Measurements from ENCODE around the gene RNF43.

The RNF43 gene

DNA sequence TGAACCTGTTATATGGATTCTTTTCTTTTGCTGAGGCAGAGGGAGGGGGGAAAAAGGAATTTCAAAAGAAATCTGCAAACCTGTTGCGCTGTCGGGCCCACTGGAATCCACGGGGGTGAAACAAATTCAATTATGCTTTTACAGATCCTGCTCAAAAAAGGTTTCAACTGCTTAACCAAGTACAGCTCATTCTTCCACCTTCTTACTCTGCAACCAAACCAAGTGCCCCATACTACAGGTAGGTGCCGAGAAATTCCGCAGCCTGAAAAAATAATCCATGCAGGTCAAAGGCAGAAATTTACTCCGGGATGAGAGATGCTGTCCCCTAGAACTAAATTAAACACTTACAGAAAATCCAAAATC lies 416 bp downstream of the RNF43 start:
- Histone ChIP-seq H3K27me3 (replicated peaks; ENCODE audit: control insufficient read depth, insufficient read depth, low read length) (peaks cover 12% of the 10 kb centered on the region), H3K9ac (ENCODE audit: low read length) (peak overlapping the region; percentile 30), H3K9me3 (ENCODE audit: control insufficient read depth, low read length) (no peaks in the 10 kb centered on the region), H3K4me3 (ENCODE audit: low read length) (no peak overlapping the region), H3K36me3 (ENCODE audit: control insufficient read depth, insufficient read depth, low read length, severe bottlenecking) (no peaks in the 10 kb centered on the region), H3K4me1 (ENCODE audit: control insufficient read depth, insufficient read depth, low read length) (peaks cover 2% of the 10 kb centered on the region)
- DNase-seq (ENCODE audit: low read depth): no peak

DNA sequence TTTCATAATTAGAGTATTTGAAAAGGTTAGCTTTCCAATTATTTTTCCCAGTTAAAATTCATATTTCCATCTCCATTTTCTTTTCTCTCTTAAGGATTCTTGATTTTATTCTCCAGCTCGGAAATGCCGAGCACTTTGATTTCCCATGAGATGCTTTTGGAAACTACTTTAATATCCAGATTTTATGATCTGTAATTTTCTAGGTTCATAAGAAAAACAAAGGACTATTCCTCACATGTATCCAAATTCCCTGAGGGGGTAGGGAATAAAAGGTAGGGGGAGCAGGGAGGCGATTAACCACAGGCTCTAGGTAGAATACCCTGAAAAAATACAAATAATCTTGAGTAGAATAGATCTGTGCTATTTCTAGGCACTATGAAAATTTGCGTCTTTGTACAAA lies 938 bp downstream of the RNF43 start:
- Histone ChIP-seq H3K9me3 (ENCODE audit: control insufficient read depth, low read length) (no peaks in the 10 kb centered on the region), H3K9ac (ENCODE audit: low read length) (no peak overlapping the region), H3K36me3 (ENCODE audit: control insufficient read depth, insufficient read depth, low read length, severe bottlenecking) (no peaks in the 10 kb centered on the region), H3K4me3 (ENCODE audit: low read length) (no peak overlapping the region), H3K27me3 (replicated peaks; ENCODE audit: control insufficient read depth, insufficient read depth, low read length) (peaks cover 12% of the 10 kb centered on the region), H3K4me1 (ENCODE audit: control insufficient read depth, insufficient read depth, low read length) (peaks cover 2% of the 10 kb centered on the region)
- DNase-seq (ENCODE audit: low read depth): no peak

DNA sequence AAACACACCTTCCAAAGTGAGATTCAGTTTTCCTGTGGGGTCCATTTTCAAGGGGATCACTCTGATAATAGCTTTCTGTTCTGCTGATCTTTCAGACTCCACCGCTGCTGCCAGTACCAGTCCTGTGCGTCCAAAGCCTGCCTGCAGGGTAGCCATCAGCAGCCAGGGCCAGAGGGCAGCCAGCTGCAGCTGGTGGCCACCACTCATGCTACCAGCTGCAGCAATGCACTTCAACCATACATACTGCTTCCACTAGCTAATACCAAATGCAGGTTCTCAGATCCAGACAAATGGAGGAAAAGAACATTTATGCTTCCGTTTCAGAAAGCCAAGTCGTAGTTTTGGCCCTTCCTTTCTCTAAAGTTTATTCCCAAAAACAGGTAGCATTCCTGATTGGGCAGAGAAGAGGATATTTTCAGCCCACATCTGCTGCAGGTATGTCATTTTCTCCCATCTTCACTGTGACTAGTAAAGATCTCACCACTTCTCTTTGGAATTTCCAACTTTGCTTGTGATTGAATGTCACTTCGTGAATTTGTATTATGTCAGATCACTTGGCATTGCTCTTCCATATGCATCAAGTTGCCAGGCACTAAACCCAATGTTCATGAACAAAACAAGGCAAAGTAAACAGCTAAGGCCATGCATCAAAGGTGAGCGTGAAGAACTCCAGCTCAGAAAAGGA lies 1.8 kb downstream of the RNF43 start:
- Histone ChIP-seq H3K9me3 (ENCODE audit: control insufficient read depth, low read length) (no peaks in the 10 kb centered on the region), H3K4me3 (ENCODE audit: low read length) (no peak overlapping the region), H3K9ac (ENCODE audit: low read length) (no peak overlapping the region), H3K27me3 (replicated peaks; ENCODE audit: control insufficient read depth, insufficient read depth, low read length) (peaks cover 5% of the 10 kb centered on the region), H3K4me1 (ENCODE audit: control insufficient read depth, insufficient read depth, low read length) (peaks cover 2% of the 10 kb centered on the region), H3K36me3 (ENCODE audit: control insufficient read depth, insufficient read depth, low read length, severe bottlenecking) (no peaks in the 10 kb centered on the region)
- DNase-seq (ENCODE audit: low read depth): no peak

DNA sequence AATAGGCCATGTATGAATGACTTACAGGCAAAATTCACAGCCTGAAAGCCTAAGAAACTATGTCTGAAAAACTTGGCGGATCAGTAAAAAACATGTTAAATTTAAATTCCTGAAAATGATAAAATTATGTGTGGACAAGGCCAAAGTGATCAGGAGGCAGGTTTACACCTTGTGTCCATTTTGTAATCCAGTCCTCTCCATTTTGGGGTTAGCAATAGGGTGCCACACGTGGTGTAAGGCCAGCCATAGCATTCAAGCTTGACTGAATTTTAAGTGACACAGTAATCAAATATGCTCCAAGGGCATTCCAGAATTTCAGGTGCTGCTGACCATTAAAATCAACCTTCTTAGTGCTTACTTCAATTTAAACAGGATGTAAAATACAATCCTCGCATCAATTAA lies 2.7 kb downstream of the RNF43 start:
- H3K4me3 ChIP-seq (ENCODE audit: low read length): no peak overlapping the region

DNA sequence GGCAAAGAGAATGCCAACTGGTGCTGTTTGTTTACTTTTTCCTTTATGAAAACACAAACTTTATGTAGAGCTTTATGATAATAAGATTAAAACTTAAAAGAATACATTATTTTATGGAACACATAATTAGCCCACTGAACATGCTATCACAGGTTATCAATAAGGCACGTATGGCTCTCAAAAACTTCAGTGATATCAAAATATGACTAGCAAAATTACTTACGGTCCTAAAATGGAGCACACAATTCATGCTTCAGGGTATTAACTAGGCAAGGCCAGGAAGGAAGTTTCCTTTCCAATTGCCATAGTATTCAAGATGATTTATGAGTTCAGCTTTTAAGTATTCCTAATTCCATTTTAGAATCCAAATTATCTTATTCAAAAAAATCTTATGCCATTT lies 3.6 kb downstream of the RNF43 start:
- no peak for DNase-seq (ENCODE audit: low read depth)
- H3K9ac ChIP-seq (ENCODE audit: low read length): no peak overlapping the region

More for the DNA sequence above, 2.7 kb downstream of the RNF43 start:
- Histone ChIP-seq H3K9ac (ENCODE audit: low read length) (no peak overlapping the region), H3K27me3 (replicated peaks; ENCODE audit: control insufficient read depth, insufficient read depth, low read length) (no peaks in the 10 kb centered on the region), H3K4me1 (ENCODE audit: control insufficient read depth, insufficient read depth, low read length) (peaks cover 2% of the 10 kb centered on the region), H3K9me3 (ENCODE audit: control insufficient read depth, low read length) (no peaks in the 10 kb centered on the region), H3K36me3 (ENCODE audit: control insufficient read depth, insufficient read depth, low read length, severe bottlenecking) (no peaks in the 10 kb centered on the region)
- DNase-seq (ENCODE audit: low read depth): no peak

DNA sequence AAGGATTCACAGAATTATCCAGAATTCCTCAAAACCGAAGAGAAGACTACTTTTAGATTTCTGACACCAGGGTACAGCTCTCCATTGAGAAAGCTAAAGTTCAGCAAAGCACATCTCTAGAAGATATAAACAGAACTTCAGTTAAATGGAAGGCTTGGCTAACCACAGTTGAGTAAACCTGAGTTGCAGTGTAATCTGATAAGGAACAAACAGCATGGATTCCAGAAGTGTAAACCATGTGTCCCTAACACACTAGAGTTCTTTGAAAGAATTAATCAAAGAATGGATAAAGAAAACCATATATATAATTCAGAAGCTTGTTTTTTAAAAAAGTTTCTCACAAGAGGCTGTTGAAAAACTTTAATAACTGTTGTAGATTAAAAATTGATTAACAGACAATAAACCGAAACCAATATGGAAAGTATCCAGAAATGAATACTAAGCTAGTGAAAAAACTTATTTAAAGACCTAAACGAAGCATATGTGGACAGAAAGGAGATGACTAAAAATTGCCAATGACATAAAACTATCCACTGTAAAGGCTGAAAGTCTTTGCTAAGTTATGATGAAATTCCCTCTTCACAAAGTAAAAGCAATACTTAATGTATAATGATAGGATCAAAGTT lies 4.3 kb downstream of the RNF43 start:
- H3K27me3 ChIP-seq (replicated peaks; ENCODE audit: control insufficient read depth, insufficient read depth, low read length): no peaks in the 10 kb centered on the region
- no peaks in the 10 kb centered on the region for H3K36me3 ChIP-seq (ENCODE audit: control insufficient read depth, insufficient read depth, low read length, severe bottlenecking)
- peaks cover 2% of the 10 kb centered on the region for H3K4me1 ChIP-seq (ENCODE audit: control insufficient read depth, insufficient read depth, low read length)
- H3K9me3 ChIP-seq (ENCODE audit: control insufficient read depth, low read length): no peaks in the 10 kb centered on the region
- no peak overlapping the region for H3K4me3 ChIP-seq (ENCODE audit: low read length)
- no peak overlapping the region for H3K9ac ChIP-seq (ENCODE audit: low read length)
- DNase-seq (ENCODE audit: low read depth): no peak

More for the DNA sequence above, 3.6 kb downstream of the RNF43 start:
- Histone ChIP-seq H3K4me1 (ENCODE audit: control insufficient read depth, insufficient read depth, low read length) (peaks cover 2% of the 10 kb centered on the region), H3K4me3 (ENCODE audit: low read length) (no peak overlapping the region), H3K27me3 (replicated peaks; ENCODE audit: control insufficient read depth, insufficient read depth, low read length) (no peaks in the 10 kb centered on the region), H3K36me3 (ENCODE audit: control insufficient read depth, insufficient read depth, low read length, severe bottlenecking) (no peaks in the 10 kb centered on the region), H3K9me3 (ENCODE audit: control insufficient read depth, low read length) (no peaks in the 10 kb centered on the region)

DNA sequence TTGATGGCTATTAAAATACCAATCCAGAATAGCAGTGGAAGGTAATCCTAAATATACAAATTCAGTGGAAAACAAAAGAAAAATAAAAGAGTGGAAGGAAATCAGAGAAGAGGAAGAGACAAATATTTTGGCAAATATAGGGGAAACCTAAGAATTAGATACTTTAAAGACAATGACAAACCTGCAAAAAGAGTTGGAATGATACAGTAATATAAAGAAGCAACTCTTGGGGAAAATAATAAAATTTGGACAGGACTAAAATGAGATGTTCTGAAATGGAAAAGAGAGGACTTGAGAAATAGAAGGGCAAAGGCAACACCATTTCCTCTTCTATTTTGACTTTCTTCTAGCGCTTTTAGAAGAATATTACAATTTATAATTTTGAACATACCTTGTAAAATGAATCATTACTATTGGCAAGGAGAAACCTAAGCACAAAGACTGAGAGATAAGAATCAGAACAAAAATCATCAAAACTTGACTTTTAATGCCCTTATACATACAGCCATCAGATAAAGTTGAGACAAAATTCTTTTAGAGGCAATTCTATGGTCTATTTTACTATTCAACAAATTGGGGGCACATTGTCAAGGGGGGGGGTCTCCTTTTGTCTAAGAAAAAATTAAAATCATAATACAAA lies 5.2 kb downstream of the RNF43 start:
- H3K36me3 ChIP-seq (ENCODE audit: control insufficient read depth, insufficient read depth, low read length, severe bottlenecking): no peaks in the 10 kb centered on the region
- no peak overlapping the region for H3K4me3 ChIP-seq (ENCODE audit: low read length)
- no peak overlapping the region for H3K9ac ChIP-seq (ENCODE audit: low read length)
- H3K27me3 ChIP-seq (replicated peaks; ENCODE audit: control insufficient read depth, insufficient read depth, low read length): no peaks in the 10 kb centered on the region
- no peaks in the 10 kb centered on the region for H3K9me3 ChIP-seq (ENCODE audit: control insufficient read depth, low read length)
- no peak for DNase-seq (ENCODE audit: low read depth)
- H3K4me1 ChIP-seq (ENCODE audit: control insufficient read depth, insufficient read depth, low read length): no peaks in the 10 kb centered on the region

DNA sequence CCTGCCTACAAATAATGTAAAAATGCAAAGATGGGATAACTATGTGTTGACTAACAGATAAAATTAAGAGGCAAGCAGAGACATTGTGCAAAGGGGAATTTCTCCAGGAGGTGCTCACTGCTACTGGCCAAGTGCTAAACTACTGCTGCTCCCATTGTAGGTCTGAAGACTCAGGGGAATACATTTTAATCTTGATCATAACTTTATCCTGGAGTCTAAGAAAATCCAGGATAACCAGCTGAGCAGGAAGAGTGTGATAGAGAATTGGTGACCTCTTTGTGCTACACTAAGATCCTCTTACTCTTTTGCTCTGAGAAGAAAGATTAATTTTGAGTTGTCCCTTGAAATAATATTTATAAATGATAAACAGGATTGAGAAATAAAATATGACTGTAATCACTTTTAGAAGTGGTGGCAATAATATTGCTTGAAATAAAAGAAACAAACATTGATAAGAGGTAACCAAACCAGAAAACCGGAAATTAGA lies 5.9 kb downstream of the RNF43 start:
- Histone ChIP-seq H3K9ac (ENCODE audit: low read length) (no peak overlapping the region), H3K4me1 (ENCODE audit: control insufficient read depth, insufficient read depth, low read length) (no peaks in the 10 kb centered on the region), H3K36me3 (ENCODE audit: control insufficient read depth, insufficient read depth, low read length, severe bottlenecking) (no peaks in the 10 kb centered on the region), H3K4me3 (ENCODE audit: low read length) (no peak overlapping the region), H3K9me3 (ENCODE audit: control insufficient read depth, low read length) (no peaks in the 10 kb centered on the region), H3K27me3 (replicated peaks; ENCODE audit: control insufficient read depth, insufficient read depth, low read length) (no peaks in the 10 kb centered on the region)
- DNase-seq (ENCODE audit: low read depth): no peak

DNA sequence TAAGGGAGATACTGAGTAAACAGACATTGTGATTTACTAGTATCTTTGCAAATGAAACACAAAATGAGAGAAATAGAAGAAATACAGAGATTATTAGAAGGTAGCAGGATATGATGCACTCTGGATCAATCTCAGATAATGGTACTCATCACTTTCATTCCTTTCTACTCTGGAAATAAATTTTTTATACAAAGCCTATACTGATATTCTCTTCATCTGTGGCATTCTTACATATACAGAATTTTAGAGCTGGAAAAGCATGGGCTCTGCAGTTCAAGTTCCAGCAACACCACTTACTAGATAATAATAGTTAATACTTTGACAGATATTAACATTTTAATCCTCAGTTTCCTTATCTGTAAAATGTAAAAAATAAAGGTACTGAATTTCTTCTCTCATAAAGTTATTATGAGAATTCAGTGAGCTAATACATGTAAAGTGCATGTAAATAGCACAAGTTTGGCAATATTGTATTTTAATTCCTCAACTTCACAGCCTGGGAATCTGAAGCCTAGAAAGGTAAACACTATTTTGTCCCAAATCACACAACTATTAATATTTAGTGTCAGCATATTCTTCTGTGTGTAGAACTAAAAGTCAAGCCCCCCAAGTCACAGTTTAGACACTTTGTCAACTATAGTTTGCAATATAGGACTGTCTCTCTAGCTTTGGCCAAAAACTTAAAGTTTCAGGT lies 6.5 kb downstream of the RNF43 start:
- no peaks in the 10 kb centered on the region for H3K27me3 ChIP-seq (replicated peaks; ENCODE audit: control insufficient read depth, insufficient read depth, low read length)
- H3K9me3 ChIP-seq (ENCODE audit: control insufficient read depth, low read length): no peaks in the 10 kb centered on the region
- H3K36me3 ChIP-seq (ENCODE audit: control insufficient read depth, insufficient read depth, low read length, severe bottlenecking): no peaks in the 10 kb centered on the region
- no peak overlapping the region for H3K4me3 ChIP-seq (ENCODE audit: low read length)
- no peaks in the 10 kb centered on the region for H3K4me1 ChIP-seq (ENCODE audit: control insufficient read depth, insufficient read depth, low read length)
- no peak for DNase-seq (ENCODE audit: low read depth)
- no peak overlapping the region for H3K9ac ChIP-seq (ENCODE audit: low read length)

DNA sequence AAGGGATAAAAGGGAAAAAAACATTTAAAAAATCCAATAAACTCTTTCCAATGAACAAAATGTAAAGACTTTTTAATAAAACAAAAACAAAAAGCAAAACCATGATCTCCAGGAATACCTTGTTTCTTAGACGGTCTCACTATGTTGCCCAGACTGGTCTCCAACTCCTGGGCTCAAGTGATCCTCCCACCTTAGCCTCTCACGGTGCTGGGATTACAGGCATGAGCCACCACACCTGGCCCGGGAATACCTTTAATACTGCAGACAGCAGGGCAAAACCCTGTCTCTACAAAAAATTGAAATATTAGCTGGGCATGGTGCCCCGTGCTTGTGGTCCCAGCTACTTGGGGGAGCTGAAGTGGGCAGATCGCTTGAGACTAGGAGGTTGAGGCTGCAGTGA lies 7.9 kb downstream of the RNF43 start:
- Histone ChIP-seq H3K27me3 (replicated peaks; ENCODE audit: control insufficient read depth, insufficient read depth, low read length) (no peaks in the 10 kb centered on the region), H3K9me3 (ENCODE audit: control insufficient read depth, low read length) (no peaks in the 10 kb centered on the region), H3K36me3 (ENCODE audit: control insufficient read depth, insufficient read depth, low read length, severe bottlenecking) (no peaks in the 10 kb centered on the region), H3K4me1 (ENCODE audit: control insufficient read depth, insufficient read depth, low read length) (no peaks in the 10 kb centered on the region), H3K9ac (ENCODE audit: low read length) (no peak overlapping the region), H3K4me3 (ENCODE audit: low read length) (no peak overlapping the region)
- no peak for DNase-seq (ENCODE audit: low read depth)

DNA sequence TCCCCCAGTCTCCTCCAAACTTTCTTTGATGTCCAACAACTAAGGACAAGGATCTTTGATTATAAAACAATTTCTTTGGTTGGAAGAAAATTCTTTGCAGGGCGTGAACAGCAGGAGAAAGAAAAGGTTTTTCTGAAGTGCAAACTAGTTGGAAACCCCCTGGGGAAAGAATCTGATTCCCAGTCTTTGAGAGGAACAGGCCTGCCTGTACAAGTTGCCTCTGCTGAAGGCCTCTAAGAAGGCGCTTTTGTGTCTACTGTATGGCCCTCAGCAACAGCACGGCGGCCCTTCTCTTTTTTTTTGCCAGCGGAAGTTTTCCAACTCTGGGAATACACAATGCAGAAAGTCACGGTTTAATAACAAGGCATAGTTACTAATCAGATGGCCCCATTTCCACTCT lies 14.0 kb downstream of the RNF43 start:
- DNase-seq (ENCODE audit: low read depth): no peak
- Histone ChIP-seq H3K9me3 (ENCODE audit: control insufficient read depth, low read length) (no peaks in the 10 kb centered on the region), H3K4me3 (ENCODE audit: low read length) (no peak overlapping the region), H3K9ac (ENCODE audit: low read length) (no peak overlapping the region), H3K36me3 (ENCODE audit: control insufficient read depth, insufficient read depth, low read length, severe bottlenecking) (no peaks in the 10 kb centered on the region), H3K4me1 (ENCODE audit: control insufficient read depth, insufficient read depth, low read length) (no peaks in the 10 kb centered on the region), H3K27me3 (replicated peaks; ENCODE audit: control insufficient read depth, insufficient read depth, low read length) (peaks cover 9% of the 10 kb centered on the region)

Data from adipocyte (in vitro differentiated cells).